ENCODE data around the gene EPAS1. TPM values are rescaled to one million over a fixed set of nuclear protein-coding genes. Genes with fewer than 3 reads are reported as not detected.

The EPAS1 gene
- total RNA-seq, 1 experiment from 2014 or later: 12.3 TPM

DNA sequence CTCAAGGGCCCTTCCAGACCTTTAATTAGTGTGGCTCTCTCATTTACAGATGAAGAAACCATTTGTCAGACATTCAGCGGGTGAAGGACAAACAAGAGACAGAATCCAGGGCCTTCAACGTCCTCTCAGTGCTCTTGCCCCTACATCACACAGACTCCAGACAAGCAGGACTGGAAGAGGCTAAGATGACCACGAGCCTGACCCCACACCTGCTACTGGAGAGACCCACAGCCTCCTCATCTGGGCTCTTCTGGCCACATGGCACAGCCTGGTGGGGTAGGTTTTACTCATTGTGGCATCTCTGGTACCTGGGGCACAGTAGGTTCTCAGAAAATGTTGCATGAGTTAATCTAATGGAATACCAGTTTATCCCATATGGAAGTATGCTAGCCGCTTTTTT, 112.5 kb downstream of the EPAS1 start:
- no peak for DNase-seq (ENCODE audit: low read depth)

DNA sequence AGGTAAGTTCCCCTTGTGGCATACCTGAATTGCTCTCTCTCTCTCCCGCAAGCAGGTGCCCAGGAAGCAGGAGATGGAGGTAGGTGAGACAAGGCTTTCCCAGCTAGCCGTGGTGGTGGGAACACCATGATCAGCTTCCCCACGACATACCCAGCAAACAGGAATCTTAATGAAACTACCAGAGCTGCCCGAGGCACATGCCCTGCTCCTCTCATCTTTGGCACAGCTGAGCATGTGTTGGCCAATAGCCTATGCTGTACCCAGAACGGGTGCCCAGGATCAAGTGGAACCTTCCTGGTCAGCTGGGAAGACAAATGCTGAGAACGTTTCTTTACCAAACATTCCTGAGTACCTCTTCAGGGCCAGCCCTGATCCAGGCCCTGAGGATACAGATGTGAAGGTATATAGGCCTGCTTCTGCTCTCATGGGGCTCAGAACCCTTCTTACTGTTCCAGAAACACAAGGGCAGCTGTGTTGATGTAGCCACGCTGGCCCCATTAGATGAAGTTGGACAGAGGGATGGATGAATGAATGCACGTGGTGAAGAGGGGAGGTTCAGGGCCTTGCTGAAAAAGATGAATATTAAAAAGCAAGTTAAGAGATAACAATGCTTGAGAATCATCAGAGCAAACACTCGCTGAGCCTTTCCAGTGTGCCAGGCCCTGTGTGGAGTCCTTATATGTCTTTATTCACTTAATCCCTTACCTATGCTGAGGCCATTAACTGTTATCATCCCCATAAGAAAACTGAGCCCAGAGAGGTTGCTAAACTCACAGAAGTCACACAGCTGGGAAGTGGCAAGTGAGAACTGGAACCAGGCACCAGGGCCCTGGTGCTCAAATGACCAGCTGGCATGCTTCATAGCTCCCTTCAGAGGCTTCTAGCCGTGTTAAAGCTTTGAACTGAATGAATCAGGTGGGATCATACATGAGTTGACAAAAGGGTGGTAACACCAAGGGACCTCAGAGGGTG, 113.4 kb downstream of the EPAS1 start:
- DNase-seq (ENCODE audit: low read depth): no peak

DNA sequence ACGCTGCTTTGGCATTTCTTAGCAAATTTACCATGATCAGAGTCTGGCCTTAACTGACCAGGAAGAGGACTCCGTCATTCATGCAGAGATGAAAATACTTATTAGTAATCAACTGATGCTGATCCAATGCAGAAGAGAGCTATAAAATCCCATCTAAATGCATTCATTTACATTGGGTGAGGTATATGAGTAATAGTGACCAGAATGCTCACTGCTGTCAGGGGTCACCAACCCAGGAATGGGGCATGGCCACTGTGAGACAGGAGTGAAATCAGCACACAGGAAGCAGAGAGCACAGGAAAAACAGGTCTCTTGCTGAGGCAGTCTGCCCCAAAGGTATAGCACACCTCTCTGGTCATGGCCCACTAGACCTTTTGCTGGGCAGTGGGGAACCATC, 114.0 kb downstream of the EPAS1 start:
- no peak for DNase-seq (ENCODE audit: low read depth)

DNA sequence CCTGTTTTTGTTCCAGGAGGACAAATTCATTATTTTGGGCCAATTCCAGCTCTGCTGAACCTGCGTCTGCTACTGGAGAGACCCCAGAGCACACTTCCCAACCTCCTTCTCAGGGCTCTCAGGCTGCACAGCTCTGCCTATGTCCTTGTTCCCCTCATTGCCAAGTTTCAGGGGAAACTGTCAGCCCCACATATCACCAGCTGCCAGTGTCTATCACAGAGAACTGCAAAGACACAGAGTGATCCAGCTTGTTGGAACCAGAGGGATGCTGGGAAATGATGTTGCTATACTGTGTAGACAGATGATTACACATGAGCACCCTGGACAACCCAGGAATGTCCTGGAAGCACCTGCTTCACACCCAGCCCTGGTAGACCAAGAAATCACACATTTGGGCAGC, 114.8 kb downstream of the EPAS1 start:
- DNase-seq (ENCODE audit: low read depth): no peak

DNA sequence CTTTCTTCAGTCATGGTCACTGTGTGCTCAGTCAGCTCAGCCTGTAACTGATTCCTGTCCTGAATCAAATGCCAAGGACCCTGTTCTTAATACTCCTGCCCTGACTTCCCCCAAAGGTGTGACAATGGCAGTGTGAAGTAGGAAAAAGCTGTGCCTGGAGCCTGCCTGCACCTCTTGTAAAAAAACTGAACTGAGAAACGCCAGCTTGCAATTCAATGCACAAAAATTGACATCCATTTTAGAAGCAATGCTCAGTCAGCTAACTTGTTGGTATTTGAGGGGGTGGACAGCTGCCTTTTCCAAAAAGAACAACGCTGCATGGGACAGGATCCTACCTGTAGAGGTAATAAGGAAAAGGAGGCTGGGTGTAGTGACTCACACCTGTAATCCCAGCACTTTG, 115.9 kb downstream of the EPAS1 start:
- DNase-seq (ENCODE audit: low read depth): no peak

DNA sequence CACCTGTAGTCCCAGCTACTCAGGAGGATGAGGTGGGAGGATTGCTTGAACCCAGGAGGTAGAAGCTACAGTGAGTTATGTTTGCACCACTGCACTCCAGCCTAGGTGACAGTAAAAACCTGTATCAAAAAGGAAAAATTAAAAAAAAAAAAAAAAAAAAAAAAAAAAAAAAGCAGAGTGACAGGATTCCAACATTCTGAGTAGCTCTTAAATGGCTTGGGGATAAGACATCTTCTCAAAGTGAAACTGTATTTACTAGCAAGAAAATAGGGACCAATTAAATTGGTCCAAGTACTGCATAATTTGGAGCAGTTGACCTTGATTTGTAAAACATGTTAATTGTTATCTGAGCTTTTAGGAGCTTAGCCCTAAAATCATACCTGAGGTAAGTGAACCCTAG, 116.4 kb downstream of the EPAS1 start:
- no peak for DNase-seq (ENCODE audit: low read depth)

DNA sequence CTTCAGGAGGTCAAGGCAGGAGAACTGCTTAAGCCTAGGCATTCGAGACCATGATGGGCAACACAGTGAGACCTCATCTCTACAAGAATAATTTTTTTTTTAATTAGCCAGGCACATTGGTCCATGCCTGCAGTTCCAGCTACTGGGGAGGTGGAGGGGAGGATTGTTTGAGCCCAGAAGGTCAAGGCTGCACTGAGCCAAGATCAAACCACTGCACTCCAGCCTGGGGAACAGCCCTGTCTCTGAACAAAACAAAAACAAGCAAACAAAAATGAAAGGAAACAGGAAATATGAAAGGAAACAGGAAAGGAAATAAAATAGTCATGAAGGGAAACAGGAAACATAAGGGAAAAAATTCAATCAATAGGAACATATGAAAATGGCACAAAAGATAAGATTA, 117.5 kb downstream of the EPAS1 start:
- DNase-seq (ENCODE audit: low read depth): no peak

DNA sequence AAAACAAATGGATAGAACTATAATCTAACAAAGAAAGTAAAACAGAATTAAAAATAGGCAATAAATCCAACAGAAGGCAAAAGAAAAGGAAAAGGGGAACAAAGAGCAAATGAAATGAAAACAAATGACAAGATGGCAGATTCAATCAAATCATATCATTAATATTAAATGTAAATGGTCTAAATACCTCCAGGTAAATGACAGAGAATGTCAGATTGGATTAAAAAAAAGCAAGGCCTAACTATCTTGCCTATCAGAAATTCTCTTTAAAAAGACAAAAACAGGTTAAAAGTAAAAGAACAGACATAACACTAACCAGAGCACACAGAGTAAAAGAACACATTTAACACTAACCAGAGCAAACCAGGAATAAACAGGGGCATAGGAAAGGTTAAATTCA, 119.1 kb downstream of the EPAS1 start:
- no peak for DNase-seq (ENCODE audit: low read depth)

DNA sequence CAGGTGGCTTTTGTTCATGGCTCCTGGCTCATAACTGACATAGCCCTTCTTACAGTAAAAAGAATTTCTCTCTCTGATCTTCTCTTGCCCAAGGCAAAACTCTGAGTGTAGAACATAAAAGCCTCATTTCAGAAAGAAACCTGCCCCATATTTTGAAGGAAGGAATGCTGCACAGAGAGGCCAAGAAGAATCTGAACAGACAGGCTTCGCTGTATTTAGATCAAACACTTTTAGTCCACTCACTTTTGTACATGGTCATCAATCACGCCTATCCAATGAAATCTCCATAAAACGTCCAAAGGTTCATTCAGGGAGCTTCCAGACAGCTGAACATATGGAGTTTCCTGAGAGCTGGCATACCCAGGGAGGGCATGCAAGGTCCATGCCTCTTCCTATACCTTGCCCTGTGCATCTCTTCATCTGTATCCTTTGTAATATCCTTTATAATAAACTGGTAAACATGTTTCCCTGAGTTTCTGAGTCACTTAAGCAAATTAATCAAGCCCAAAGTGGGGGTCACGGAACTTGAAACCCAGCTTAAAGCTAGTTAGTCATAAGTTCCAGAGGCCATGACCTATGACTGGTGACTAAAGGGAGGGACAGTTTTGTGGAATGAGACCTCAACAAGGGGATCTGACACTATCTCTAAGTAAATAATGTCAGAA, 119.7 kb downstream of the EPAS1 start:
- DNase-seq (ENCODE audit: low read depth): peak; percentile 27

DNA sequence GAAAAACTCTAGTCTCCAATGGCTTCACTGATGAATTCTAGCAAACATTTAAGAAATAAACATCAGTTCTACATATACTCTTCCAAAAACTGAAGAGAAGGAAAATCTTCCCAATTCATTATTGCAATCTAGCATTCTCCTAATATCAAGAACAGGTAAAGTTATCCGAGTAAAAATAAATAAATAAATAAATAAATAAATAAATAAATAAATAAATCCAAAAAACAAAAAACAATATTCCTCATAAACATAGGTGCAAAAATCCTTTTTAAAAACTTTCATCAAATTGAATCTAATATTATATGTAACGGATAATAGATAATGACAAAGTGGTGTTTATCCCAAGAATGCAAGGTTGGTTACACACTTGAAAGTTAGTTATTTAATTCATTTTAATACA, 123.7 kb downstream of the EPAS1 start:
- DNase-seq (ENCODE audit: low read depth): no peak

DNA sequence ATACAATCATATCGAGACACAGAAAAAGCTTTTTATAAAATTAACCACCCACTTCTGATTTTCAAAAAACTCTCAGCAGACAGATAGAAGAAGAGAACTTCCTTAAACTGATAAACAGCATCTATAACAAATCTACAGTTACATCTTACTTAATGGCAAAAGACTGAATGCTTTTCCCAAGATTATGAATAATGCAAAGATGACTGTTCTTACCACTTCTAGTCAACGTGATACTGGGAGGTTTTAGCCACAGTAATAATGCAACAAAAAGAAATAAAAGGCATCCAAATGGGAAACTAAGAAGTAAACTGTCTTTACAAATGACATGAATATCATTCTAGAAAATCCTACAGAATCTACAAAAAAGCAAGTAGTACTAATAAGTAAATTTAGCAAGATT, 124.2 kb downstream of the EPAS1 start:
- DNase-seq (ENCODE audit: low read depth): no peak

DNA sequence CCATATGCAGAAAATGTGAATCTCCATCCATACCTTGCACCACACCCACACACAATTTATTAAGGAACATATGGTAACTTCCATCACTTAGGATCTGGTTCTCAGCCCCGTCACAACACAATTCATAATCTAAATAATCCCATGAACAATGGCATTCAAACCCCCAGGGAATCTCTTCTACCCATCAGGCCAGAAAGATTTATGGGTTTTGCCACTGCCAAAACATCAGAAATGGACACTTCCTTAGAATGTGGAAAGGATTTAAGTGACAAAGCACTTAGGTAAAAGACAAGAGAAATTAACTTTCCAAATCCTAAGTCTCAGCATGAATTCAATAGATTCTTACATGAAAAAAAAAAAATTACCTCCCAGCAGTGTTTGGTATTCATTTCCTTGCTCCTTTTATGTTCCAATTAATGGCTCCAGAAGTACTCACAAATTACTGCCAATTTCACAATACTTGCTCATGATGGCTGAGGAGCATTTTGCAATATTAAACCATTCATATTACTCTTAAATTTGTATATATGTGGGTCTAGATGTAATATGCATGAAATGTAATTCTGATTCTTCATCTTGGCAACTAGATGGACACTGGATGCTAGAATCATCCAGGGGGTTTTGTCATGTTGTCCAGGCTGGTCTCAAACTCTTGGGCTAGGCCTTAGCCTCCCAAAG, 125.6 kb downstream of the EPAS1 start:
- no peak for DNase-seq (ENCODE audit: low read depth)

DNA sequence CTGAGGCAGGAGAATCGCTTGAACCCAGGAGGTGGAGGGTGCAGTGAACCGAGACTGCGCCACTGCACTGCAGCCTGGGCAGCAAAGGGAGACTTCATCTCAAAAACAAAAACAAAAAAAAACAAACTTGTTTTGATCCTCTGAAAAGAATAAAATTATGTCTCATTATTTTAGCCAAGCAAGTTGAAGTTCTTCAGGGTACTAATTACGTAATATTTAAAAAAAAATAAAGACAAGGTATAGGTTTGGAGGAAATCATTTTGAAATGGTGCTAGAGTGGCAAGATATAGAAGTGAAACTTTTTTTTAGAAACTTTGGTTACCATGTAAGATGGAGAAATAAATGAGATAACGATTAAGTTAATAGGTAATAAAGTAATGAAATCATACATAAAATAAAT, 127.7 kb downstream of the EPAS1 start:
- DNase-seq (ENCODE audit: low read depth): no peak

DNA sequence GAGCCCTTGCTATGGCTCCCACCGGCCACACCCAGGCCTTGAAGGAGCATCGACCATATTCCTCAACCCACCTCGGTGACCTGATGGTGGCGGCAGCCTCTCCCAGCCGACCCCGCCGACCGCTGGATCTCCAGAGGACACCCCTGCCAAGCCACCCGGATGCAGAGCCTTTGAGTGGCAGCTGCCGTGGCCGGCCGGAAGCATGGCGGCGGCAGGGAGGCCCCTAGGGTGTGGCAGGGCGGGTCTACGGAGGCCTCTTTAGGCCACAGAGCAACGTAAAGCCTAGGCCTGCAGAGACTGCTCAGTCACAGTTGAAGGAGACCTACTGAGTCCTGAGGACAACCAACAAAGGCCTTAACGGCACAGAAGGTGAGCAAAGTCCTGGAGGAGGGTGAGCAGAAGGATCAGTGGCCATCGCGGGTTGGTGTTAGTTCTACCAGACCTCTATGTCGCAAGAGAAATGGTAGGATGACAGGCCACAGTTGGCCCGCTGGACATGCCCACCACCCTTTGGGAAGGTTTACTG, 131.8 kb downstream of the EPAS1 start:
- DNase-seq (ENCODE audit: low read depth): no peak

DNA sequence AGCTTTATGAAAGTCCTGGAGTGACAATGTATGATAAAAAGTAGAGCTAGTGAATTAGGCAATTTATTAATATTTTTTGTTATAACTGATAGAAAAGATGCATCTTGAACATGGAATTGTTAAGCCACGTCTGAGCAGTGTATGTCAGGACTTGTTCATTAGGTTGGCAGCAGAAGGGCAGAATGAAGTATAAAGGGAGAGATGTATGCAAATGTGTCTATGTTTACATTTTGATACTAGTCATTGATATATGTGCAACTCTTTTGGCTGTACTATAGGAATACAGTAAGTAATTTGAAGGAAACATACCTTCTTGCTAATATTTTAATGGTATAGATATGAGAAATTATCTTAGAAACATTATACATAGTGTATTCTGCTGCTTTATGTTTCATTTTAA, 133.2 kb downstream of the EPAS1 start:
- no peak for DNase-seq (ENCODE audit: low read depth)

DNA sequence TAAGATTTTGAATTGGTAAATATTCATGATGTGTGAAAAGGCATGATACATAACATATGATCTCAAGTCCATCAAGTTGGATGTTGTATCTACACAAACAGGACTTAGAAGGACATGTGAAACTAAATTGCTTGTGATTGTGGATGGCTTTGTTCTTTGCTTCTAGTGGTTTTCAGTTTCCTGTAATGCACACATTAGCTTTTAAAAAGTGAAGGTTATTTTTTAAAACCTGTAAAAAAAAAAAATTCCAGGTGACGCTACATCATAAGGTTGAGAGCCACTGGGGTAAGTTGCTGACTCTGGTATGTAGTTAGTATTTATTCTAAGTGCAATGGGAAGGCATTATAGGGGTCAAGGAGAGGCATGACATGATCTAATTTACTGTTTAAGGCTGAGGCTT, 133.8 kb downstream of the EPAS1 start:
- no peak for DNase-seq (ENCODE audit: low read depth)

DNA sequence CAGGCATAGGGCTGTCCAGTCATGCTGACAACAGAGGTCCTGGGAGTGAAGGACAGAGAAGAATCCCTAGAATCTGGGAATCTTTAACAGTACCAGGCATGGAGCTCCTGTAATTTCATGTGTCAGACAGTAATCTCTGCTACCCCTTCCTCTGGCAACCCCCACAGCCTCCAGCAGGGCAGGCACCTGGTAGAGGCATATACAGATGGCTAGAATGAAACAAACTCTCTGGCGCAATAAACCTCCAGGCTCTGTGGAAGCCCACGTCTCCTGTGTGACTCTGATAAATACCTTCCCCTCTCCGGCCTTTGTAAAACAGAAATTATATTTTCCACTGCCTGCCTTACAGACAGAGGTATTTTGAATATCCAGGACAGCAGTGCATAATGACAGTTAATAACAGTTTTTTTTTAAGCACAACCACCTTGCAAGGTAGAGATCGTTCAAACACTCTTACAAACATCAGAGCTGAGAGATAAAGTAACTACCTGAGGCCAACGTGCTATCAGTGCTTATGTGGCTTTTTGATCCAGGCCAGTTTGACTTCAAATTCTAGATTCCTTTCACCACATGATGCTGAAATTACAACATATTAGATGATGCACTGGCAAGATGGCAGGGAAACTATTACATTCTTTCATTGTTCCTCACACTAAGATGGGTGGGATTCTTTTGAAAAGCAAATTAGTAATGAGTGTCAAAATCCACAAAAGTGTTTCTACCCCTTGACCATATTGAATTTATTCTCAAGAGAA, 134.5 kb downstream of the EPAS1 start:
- no peak for DNase-seq (ENCODE audit: low read depth)

DNA sequence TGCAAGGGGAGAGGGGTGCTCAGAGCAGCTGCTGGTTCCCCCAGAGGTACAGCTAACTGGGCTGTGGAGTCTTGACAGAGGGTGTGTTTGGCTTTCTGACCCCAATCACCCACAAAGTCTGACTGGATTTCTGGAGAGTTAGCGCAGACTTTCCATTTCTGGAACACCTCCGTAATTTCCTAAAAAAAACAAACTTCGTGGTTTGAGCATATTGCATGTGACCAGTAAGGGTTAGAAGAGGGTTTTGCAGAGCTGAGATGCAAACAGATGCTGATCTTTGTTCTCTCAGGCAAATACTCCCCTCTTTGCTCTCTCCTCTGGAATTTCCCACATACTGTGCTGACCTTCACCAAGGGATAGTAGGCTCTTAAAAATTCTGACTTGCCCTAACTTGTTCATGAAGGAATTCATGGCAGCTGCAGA, 137.7 kb downstream of the EPAS1 start:
- DNase-seq (ENCODE audit: low read depth): peak; percentile 6

DNA sequence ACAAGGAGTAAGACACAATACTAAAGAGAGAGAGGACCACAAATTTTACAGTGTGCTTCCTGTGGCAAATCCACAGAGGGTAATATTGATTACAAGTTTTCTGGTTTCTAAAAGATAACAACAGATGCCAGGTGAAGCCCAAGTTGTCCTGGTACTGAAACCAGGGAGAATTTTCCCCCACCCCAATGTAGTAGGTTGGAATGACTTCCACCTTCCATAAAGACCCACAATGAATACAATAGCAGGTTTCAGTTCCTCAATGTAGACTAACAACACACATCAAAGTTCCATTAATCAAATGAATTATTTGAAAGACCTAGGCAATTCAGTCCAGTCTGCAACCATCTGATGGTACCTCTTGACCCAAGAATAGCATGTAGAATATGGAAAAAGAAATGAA, 138.1 kb downstream of the EPAS1 start:
- DNase-seq (ENCODE audit: low read depth): no peak

DNA sequence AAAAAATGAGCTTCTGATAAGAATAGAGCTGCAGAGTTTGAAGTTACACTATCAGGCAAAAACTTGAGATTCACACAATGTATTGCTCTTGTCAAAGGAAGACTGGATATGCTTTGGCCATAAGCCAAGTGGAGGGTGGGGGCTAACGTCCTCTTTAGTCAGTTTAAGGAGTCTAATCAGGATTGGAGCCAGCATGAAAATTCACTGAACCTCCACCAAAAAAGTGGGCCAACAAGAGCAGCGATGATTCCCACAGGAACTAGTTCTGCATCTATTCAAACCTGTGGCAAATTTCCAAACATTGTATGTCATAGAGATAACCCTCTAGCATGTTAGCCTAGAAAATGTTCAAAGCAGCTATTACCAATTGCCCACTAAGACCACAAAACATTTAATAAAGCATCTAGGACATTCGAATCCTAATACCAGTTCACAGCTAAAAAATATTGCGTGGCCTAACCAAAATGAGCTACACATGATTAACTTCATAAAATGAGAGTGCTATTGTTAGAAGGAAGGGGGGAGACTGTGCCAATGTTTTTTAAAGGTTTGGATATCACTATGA, 138.7 kb downstream of the EPAS1 start:
- no peak for DNase-seq (ENCODE audit: low read depth)
